ENCODE data around the gene KISS1R. TPM values are rescaled to one million over a fixed set of nuclear protein-coding genes. Genes with fewer than 3 reads are reported as not detected.

The KISS1R gene
- total RNA-seq, 1 donor from 2014 or later: 1.7 TPM

DNA sequence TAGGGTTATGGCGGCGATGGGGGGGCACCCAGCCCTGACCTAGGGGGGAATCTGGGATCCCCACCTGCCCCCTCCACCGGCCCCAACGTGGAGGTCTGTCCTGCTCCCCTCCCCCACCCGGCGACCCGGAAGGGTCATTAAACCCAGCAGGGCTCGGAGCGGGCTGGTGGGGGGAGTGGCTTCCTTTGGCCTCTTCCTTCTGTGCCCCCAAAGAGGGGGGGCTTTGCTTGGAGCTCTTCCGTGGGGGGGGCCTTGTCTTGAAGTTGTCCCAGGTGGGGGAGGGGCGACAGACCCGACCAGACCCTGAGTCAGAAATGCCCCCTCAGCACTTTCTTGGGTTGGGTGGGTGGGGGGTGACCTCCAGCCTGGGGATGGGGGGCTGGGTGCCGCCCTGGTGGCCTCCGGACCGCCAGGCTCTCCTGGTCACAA, 10.2 kb downstream of the KISS1R start:
- Mint-ChIP-seq H3K27ac (ENCODE audit: unreplicated experiment) (no peak overlapping the region), H3K4me1 (ENCODE audit: unreplicated experiment) (peaks cover 18% of the 10 kb centered on the region), H3K27me3 (ENCODE audit: unreplicated experiment) (no peaks in the 10 kb centered on the region), H3K36me3 (ENCODE audit: unreplicated experiment) (peaks cover 7% of the 10 kb centered on the region), H3K4me3 (ENCODE audit: unreplicated experiment) (peak overlapping the region; percentile 81), H3K9me3 (ENCODE audit: unreplicated experiment) (no peaks in the 10 kb centered on the region)
- TF ChIP-seq, protein P1, sequence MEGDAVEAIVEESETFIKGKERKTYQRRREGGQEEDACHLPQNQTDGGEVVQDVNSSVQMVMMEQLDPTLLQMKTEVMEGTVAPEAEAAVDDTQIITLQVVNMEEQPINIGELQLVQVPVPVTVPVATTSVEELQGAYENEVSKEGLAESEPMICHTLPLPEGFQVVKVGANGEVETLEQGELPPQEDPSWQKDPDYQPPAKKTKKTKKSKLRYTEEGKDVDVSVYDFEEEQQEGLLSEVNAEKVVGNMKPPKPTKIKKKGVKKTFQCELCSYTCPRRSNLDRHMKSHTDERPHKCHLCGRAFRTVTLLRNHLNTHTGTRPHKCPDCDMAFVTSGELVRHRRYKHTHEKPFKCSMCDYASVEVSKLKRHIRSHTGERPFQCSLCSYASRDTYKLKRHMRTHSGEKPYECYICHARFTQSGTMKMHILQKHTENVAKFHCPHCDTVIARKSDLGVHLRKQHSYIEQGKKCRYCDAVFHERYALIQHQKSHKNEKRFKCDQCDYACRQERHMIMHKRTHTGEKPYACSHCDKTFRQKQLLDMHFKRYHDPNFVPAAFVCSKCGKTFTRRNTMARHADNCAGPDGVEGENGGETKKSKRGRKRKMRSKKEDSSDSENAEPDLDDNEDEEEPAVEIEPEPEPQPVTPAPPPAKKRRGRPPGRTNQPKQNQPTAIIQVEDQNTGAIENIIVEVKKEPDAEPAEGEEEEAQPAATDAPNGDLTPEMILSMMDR (IDR thresholded peaks at IDR 0.05): no peak
- no peak for DNase-seq (ENCODE audit: extremely low spot score, unreplicated experiment)

DNA sequence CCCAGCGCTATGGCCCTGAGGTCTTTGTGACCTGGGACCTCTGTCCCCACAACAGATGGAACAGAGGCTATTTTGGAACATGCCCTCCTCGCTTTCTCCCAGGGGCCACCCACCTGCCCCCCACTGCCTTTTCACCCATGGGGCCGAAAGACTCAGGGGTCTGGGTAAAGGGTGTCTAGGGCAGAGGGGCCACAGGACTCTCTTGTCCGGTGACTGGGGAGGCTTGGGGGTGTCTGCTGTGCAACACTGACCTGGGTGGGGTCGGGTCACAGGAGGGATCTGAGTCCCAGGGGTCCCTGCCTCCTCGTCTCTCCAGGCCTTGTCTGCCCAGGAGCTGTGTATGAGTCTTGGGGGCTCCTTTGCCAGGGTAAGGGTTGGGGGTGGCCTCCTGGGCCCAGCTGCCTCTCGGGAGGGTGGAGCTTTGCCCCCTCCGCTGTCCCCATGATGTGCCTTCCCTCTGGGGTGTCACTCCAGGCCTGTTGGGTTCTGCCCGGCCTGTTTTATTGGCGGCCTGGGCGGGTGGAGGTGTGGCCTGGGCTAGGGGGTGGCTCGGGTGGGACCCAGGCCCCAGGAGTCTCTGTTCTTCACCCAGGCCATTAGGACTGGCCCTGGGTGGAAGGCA, 10.8 kb downstream of the KISS1R start:
- no peak for DNase-seq (ENCODE audit: extremely low spot score, unreplicated experiment)
- H3K4me1 Mint-ChIP-seq (ENCODE audit: unreplicated experiment): peaks cover 22% of the 10 kb centered on the region
- no peaks in the 10 kb centered on the region for H3K27me3 Mint-ChIP-seq (ENCODE audit: unreplicated experiment)
- peaks cover 7% of the 10 kb centered on the region for H3K36me3 Mint-ChIP-seq (ENCODE audit: unreplicated experiment)
- H3K4me3 Mint-ChIP-seq (ENCODE audit: unreplicated experiment): peak overlapping the region; percentile 81
- no peak overlapping the region for H3K27ac Mint-ChIP-seq (ENCODE audit: unreplicated experiment)
- no peaks in the 10 kb centered on the region for H3K9me3 Mint-ChIP-seq (ENCODE audit: unreplicated experiment)
- TF ChIP-seq, protein P1 (IDR thresholded peaks at IDR 0.05): no peak

DNA sequence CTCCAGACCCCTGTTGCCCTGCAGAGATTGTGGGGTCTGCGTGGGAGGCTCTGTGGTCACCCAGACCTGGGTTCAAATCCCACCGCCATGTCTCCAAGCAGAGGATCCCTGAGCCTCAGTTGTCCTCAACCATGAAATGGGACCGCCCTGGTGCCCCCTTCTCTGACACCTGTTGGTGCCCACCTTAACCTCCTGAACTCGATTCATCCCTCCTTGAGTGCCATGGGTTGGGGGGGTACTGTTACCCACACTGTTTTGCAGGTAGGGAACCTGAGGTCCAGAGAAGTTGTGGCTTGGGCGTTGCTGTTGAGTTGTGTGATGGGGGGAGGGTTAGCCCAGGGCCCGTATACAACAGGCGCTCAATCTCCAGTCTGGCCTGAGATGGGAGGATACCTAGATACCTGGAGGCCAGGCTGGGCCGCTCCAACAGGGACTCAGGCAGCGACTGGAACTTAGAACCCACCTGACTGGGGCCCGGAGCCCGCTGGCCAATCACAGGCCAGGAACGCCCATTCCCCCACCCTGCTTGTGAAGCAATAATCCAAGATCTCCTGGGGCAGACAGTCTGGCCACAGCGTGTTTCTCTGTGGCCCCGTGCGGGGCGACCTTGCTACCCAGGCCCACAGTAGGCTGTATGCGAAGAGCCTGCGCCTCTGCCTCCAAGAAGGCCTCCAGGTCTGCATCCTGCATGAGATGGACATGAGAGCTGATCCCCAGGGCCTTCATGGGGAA, 11.5 kb downstream of the KISS1R start:
- H3K36me3 Mint-ChIP-seq (ENCODE audit: unreplicated experiment): peaks cover 7% of the 10 kb centered on the region
- H3K4me3 Mint-ChIP-seq (ENCODE audit: unreplicated experiment): no peak overlapping the region
- H3K27ac Mint-ChIP-seq (ENCODE audit: unreplicated experiment): no peak overlapping the region
- H3K4me1 Mint-ChIP-seq (ENCODE audit: unreplicated experiment): peaks cover 29% of the 10 kb centered on the region
- DNase-seq (ENCODE audit: extremely low spot score, unreplicated experiment): no peak
- no peaks in the 10 kb centered on the region for H3K27me3 Mint-ChIP-seq (ENCODE audit: unreplicated experiment)
- H3K9me3 Mint-ChIP-seq (ENCODE audit: unreplicated experiment): no peaks in the 10 kb centered on the region
- TF ChIP-seq, protein P1 (IDR thresholded peaks at IDR 0.05): no peak

DNA sequence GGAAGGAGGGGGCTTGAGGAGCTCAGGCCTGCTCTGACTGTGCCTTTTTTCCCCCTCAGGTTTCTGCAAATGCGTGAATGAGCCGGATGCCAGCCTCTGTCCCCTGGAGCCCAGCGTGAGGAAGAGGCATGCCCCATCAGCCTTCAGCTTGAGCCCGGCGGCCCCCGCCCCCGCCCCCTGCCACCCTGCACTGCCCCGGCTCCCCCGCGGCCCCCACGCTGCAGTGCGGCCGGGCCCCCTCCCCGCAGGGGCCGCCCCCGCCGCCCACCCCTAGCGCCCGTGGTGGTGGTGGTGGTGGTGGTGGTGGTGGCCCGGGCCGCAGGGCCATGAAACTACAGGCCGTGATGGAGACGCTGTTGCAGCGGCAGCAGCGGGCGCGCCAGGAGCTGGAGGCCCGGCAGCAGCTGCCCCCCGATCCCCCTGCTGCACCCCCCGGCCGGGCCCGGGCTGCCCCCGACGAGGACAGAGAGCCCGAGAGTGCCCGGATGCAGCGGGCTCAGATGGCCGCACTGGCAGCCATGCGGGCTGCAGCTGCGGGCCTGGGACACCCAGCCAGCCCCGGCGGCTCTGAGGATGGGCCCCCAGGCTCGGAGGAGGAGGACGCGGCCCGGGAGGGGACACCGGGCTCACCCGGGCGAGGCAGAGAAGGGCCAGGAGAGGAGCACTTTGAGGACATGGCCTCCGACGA, 12.2 kb downstream of the KISS1R start:
- no peaks in the 10 kb centered on the region for H3K9me3 Mint-ChIP-seq (ENCODE audit: unreplicated experiment)
- H3K4me3 Mint-ChIP-seq (ENCODE audit: unreplicated experiment): no peak overlapping the region
- H3K4me1 Mint-ChIP-seq (ENCODE audit: unreplicated experiment): peaks cover 34% of the 10 kb centered on the region
- peaks cover 7% of the 10 kb centered on the region for H3K36me3 Mint-ChIP-seq (ENCODE audit: unreplicated experiment)
- DNase-seq (ENCODE audit: extremely low spot score, unreplicated experiment): no peak
- TF ChIP-seq, protein P1 (IDR thresholded peaks at IDR 0.05): no peak
- no peak overlapping the region for H3K27ac Mint-ChIP-seq (ENCODE audit: unreplicated experiment)
- H3K27me3 Mint-ChIP-seq (ENCODE audit: unreplicated experiment): no peaks in the 10 kb centered on the region

DNA sequence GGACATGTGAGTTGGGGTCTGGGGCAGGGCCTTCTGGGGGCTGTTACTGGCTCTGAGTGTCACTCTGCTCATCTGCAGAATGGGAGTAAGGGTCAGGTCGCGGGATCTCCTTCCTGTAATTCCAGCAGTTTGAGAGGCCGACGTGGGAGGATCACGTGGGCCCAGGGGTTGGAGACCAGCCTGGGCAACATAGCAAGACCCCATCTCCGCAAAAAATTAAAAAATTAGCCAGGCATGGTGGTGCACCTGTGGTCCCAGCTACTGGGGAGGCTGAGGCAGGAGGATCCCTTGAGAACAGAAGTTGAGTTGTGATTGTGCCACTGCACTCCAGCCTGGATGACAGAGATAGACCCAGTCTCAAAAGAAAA, 12.7 kb downstream of the KISS1R start:
- Mint-ChIP-seq H3K27ac (ENCODE audit: unreplicated experiment) (no peak overlapping the region), H3K4me1 (ENCODE audit: unreplicated experiment) (peaks cover 38% of the 10 kb centered on the region), H3K9me3 (ENCODE audit: unreplicated experiment) (no peaks in the 10 kb centered on the region), H3K4me3 (ENCODE audit: unreplicated experiment) (no peak overlapping the region), H3K36me3 (ENCODE audit: unreplicated experiment) (peaks cover 7% of the 10 kb centered on the region), H3K27me3 (ENCODE audit: unreplicated experiment) (no peaks in the 10 kb centered on the region)
- TF ChIP-seq, protein P1 (IDR thresholded peaks at IDR 0.05): no peak
- no peak for DNase-seq (ENCODE audit: extremely low spot score, unreplicated experiment)

Data from osteocyte (in vitro differentiated cells).